NT2/D1 (cell line): ENCODE data around the gene PHF21B.

Experiments used
- SUZ12 ChIP-seq: IDR thresholded peaks from 2 replicates; pipeline ENCODE4 v1.6.1; 2011; ENCODE audit not compliant: insufficient read length, insufficient read depth; ENCODE audit errors: extremely low read depth
- YY1 ChIP-seq: IDR thresholded peaks from 2 replicates; pipeline ENCODE4 v1.6.1; 2011; ENCODE audit not compliant: insufficient read length, insufficient read depth
- ZNF274 ChIP-seq: IDR thresholded peaks from 2 replicates; pipeline ENCODE4 v1.6.1; 2011; ENCODE audit warnings: mild to moderate bottlenecking, low read depth, low read length

DNA sequence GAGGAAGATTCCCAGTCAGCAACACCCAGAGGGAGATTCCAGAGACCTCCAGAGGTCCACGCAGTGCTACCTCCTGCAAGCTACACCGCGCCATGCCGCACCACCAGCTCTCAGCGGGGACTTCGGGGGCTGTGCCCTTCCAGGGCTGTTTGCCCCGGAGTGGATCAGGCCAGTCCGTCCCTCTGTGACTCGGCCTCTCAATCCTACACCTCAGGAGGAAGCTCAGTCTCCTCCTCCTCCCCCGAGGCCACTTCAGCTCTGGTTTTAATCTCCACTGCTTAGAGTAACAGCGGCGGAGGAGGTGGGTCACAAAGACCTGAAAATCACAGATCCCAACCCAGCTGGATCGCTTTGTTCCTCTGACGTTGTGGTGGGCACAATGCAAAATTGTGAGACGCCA, 68.6 kb downstream of the PHF21B start:
- TF ChIP-seq YY1 (no peak), SUZ12 (no peak), ZNF274 (no peak)
